GM12891 (cell line): ENCODE data around the gene CD300LG.

Source experiments
- DNase-seq: peaks from one replicate; pipeline ENCODE4 v3.0.0; 2011; ENCODE audit warnings: low spot score; ENCODE audit not compliant: insufficient read length
- FAIRE-seq: peaks from 2 replicates; lab custom pipeline; 2011; peaks lifted over from hg19 to GRCh38; lab: Jason Lieb, UNC
- PAX5 ChIP-seq: IDR thresholded peaks from 2 replicates; pipeline ENCODE4 v1.6.1; 2011; ENCODE audit warnings: low read length, moderate library complexity, mild to moderate bottlenecking; ENCODE audit not compliant: insufficient read depth, severe bottlenecking
- POLR2A ChIP-seq: IDR thresholded peaks from 2 replicates; pipeline ENCODE4 v1.6.1; 2011; ENCODE audit warnings: low read depth, low read length, control low read depth
- POLR2AphosphoS5 ChIP-seq: IDR thresholded peaks from 2 replicates; pipeline ENCODE4 v1.6.1; 2011; ENCODE audit warnings: low read depth, low read length, control low read depth
- POU2F2 ChIP-seq: IDR thresholded peaks from 2 replicates; pipeline ENCODE4 v1.6.1; 2011; ENCODE audit warnings: low read depth, mild to moderate bottlenecking, control low read depth, low read length, moderate library complexity
- SPI1 ChIP-seq: IDR thresholded peaks from 2 replicates; pipeline ENCODE4 v1.6.1; 2011; ENCODE audit warnings: low read depth, low read length, control low read depth
- TAF1 ChIP-seq: IDR thresholded peaks from 2 replicates; pipeline ENCODE4 v1.6.1; 2011; ENCODE audit warnings: low read depth, low read length, control low read depth

CD300LG gene

GRCh38 chr17:43822570-43823190 is 24.3 kb upstream of the CD300LG start:
- TF ChIP-seq TAF1 (no peak), SPI1 (no peak), POU2F2 (no peak), POLR2AphosphoS5 (no peak), POLR2A (no peak), PAX5 (no peak)
- DNase-seq (no peak), FAIRE-seq (no peak)

GRCh38 chr17:43823350-43824084 is 23.5 kb upstream of the CD300LG start:
- FAIRE-seq (no peak), DNase-seq (no peak)
- no peak for TF ChIP-seq POLR2AphosphoS5
- no peak for TF ChIP-seq SPI1
- TF ChIP-seq POU2F2: no peak
- TF ChIP-seq POLR2A: no peak
- TF ChIP-seq TAF1: no peak
- no peak for TF ChIP-seq PAX5

- TF ChIP-seq PAX5 (no peak), SPI1 (no peak), TAF1 (no peak), POU2F2 (no peak), POLR2AphosphoS5 (no peak), POLR2A (no peak)
- no peak for FAIRE-seq
- DNase-seq: no peak
Observed at GRCh38 chr17:43825567-43825966, 21.4 kb upstream of the CD300LG start.

DNA sequence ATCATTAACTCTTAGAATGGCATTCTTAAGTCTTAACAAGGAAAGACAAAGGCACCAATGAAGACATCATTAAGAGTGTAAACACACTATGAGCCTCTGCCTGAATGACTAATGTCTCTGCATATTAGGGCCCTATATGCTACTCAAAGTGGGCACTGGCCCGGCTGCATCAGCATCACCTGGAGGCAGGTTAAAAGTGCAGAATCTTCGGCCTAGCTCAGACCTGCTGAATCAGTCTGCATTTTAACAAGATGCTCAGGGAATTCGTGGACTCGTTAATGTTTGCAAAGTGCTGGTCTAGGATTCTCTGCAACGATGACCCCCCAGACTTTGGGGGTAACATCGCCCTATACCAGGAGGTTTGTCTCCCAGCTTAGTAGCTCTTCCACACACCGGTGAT is 20.8 kb upstream of the CD300LG start:
- DNase-seq: no peak
- no peak for TF ChIP-seq SPI1
- no peak for TF ChIP-seq TAF1
- TF ChIP-seq PAX5: no peak
- TF ChIP-seq POLR2AphosphoS5: no peak
- TF ChIP-seq POU2F2: no peak
- TF ChIP-seq POLR2A: no peak
- no peak for FAIRE-seq

DNA sequence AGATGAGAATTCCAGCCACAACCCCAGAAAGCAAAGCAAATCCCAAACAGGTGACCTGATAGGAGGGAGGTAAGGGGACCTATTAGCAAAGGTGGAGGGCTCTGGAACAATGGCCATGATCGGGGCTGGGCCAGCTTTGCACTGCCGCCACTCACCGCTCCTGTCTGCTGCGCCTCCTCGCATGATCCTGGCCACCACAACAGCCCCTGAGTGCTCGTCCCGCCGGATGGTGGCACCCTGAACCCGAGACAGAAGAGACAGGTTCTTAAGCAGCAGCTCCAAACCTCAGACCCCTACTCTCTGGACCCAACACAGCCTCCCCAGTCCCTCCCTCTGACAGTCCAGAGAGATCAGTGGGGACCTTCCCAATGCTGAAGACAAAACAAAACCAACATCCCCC is 19.4 kb upstream of the CD300LG start:
- no peak for TF ChIP-seq POLR2A
- no peak for FAIRE-seq
- DNase-seq: no peak

DNA sequence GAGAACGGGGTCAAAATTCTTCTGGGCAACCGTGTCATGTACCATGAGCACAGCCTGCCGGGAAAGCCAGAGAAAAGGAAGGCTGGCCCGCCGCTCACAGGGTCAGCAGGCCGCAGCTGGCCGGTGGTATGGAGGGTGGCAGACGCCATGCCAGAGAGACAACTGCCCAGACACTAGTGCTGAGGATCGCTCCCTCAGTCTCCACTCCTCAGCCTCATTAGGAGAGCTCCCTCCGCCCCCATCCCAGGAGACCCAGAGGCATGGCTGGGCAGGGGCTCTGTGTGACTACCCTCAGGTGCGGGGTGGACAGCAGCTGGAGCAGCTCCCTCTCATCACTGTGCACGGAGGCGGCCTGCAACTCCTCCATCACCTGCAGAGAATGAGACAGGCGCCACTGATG is 17.2 kb upstream of the CD300LG start:
- TF ChIP-seq SPI1 (no peak), POLR2A (no peak), PAX5 (no peak), POU2F2 (no peak), POLR2AphosphoS5 (no peak), TAF1 (no peak)
- DNase-seq (no peak), FAIRE-seq (no peak)

- TF ChIP-seq PAX5 (no peak), TAF1 (no peak), SPI1 (no peak), POLR2A (no peak), POLR2AphosphoS5 (no peak), POU2F2 (no peak)
- DNase-seq: no peak
- no peak for FAIRE-seq
Observed at GRCh38 chr17:43830510-43831140, 16.4 kb upstream of the CD300LG start.

DNA sequence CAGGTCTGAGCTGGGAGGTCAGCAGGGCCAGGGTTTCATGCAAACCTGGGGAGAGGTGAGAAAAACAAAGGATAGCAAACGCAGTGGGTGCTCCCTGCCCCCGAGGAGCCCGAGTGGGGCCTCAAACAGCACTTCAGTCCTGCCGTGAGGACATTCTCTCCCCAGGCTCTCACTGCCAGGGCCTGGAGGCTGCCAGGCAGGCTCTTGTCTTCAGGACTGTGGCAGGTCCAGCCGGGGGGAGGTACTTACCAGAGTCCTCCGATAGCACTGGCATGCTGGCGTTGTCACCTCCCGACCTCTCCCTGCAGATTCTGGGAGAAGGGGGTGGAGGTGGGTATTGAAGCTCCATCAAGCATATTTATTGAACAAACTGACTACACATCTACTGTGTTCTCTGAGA is 15.3 kb upstream of the CD300LG start:
- FAIRE-seq (no peak), DNase-seq (no peak)
- TF ChIP-seq SPI1 (no peak), POU2F2 (no peak)

DNA sequence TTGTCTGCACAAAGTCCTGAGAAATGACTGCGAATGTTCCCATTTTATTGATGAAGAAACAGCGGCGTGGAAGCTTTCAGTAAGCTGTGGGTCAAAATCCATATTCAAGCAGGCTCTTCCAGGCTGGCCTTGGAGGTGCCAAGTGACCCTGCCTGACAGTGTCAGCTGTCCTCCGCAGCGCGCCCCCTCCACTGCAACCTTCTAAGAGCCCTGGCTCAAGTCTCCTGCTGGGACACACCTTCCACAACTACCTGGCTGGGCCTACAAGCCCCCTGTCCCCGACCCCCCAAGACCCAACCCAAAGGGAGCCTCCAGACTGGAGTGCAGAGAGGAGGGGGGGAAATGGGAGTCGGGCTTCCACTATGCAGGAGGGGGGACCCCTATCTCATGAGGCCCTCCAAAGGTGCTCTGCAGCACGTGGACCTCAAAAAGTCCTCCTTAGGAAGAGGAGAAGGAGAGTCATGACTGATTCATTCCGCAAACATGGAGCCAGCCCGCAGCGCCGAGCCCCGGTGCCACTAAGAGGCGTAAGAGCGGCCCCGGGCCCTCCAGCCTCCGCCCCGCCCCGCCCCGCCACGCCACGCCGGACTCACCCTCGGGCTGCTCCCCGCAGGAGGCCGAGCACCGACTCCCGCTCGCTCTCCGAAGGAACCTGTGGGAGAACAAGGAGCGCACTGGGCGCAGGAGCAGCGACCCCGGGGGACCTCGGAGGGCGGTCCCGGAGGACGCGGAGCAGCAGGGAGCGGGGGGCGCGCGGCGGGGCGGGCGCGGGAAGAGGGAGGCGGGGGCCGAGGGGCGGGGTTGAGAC is 14.6 kb upstream of the CD300LG start:
- no peak for FAIRE-seq
- TF ChIP-seq POLR2AphosphoS5 (no peak), SPI1 (no peak), POLR2A (no peak), PAX5 (no peak), POU2F2 (no peak), TAF1 (no peak)
- DNase-seq: no peak
